Kidney (tissue), 14 donors: ENCODE results near the gene PLPPR1. TPM values are rescaled to one million over a fixed set of nuclear protein-coding genes. Genes with fewer than 3 reads are reported as not detected.

Experiments
- DNase-seq, 5 donors: peaks; one replicate each; pipeline ENCODE4 v3.0.0-alpha.2; 2013 to 2020
- FAIRE-seq: peaks from 2 replicates; lab custom pipeline; 2012; peaks lifted over from hg19 to GRCh38; lab: Jason Lieb, UNC
- H3K27ac ChIP-seq, 2 donors: one replicate each; pipeline ENCODE4 v1.7.0; 2013; ENCODE audit warnings: low read depth in 2 of 2, low read length in 2 of 2, inconsistent platforms in 1 of 2
- H3K27me3 ChIP-seq: one replicate; pipeline ENCODE4 v1.7.1; 2013; ENCODE audit warnings: low read length, inconsistent platforms; ENCODE audit not compliant: control insufficient read depth, insufficient read depth
- H3K36me3 ChIP-seq, 3 donors: one replicate each; pipeline versions ENCODE4 v1.7.0 to v1.7.1; 2013; ENCODE audit warnings: low read length in 3 of 3, control low read depth in 1 of 3, inconsistent platforms in 1 of 3; ENCODE audit not compliant: insufficient read depth in 3 of 3, control insufficient read depth in 2 of 3
- H3K4me1 ChIP-seq, 3 donors: one replicate each; pipeline versions ENCODE4 v1.7.0 to v1.7.1; 2013; ENCODE audit warnings: low read length in 3 of 3, inconsistent platforms in 1 of 3, low read depth in 1 of 3; ENCODE audit not compliant: control insufficient read depth in 2 of 3, insufficient read depth in 2 of 3
- H3K4me3 ChIP-seq, 3 donors: one replicate each; pipeline versions ENCODE4 v1.7.0 to v1.8.1; 2013; ENCODE audit warnings: low read length in 3 of 3, control low read depth in 1 of 3, inconsistent platforms in 1 of 3
- H3K9ac ChIP-seq, 3 donors: one replicate each; pipeline versions ENCODE4 v1.7.0 to v1.7.1; 2013; ENCODE audit warnings: low read length in 3 of 3, control low read depth in 1 of 3, inconsistent platforms in 1 of 3
- H3K9me3 ChIP-seq, 3 donors: one replicate each; pipeline versions ENCODE4 v1.7.0 to v1.7.1; 2013; ENCODE audit warnings: low read length in 3 of 3, control low read depth in 1 of 3, inconsistent platforms in 1 of 3; ENCODE audit not compliant: control insufficient read depth in 2 of 3, insufficient read depth in 1 of 3
- CTCF ChIP-seq: IDR thresholded peaks from 3 replicates; pipeline ENCODE4 v1.5.1; 2012; ENCODE audit warnings: mild to moderate bottlenecking, moderate library complexity, borderline replicate concordance; ENCODE audit not compliant: insufficient read depth; ENCODE audit errors: extremely low read depth
- intact Hi-C: fragments of 100-400 bp; cut with DNase I; formaldehyde crosslinking; loops from one replicate; pipeline ENCODE4 v1.11.1; 2022
- polyA plus RNA-seq: library from polyadenylated mRNA; stranded (reverse); fragments of 350-450 nt; fragmentation: Illumina TruSeq; extraction: RNeasy Lipid Tissue Mini Kit (QIAGEN cat#74804); gene quantifications from one replicate; pipeline ENCODE4 v1.2.3, GENCODE V29; 2014; ENCODE audit warnings: low read depth, low replicate concordance; ENCODE audit not compliant: insufficient read depth
- total RNA-seq: library from RNA; stranded (reverse); fragmentation: NEBNext Ultra II Directional; extraction: Animal tissue kit (Norgen Biotek cat#: 25700); gene quantifications from one replicate; pipeline ENCODE4 v1.2.1, GENCODE V29; 2021
- donor health status: control.
- donor health status: control.
- donor health status: control.
- donor health status: control.
- donor health status: control.
- donor health status: DM: yes; HTN: yes; CAD: no.
- donor health status: Normal renal cell carcinoma (clear cell type).

PLPPR1 gene
- total and polyA plus RNA-seq, 2 donors from 2014 or later: 0.98 to 21.6 TPM

GRCh38 chr9:101197026-101197425 is 168.5 kb downstream of the PLPPR1 start:
- no peak for TF ChIP-seq CTCF

GRCh38 chr9:101200852-101201251 is 172.3 kb downstream of the PLPPR1 start:
- H3K9me3 ChIP-seq: no peaks in the 10 kb centered on the region
- H3K27me3 ChIP-seq: no peaks in the 10 kb centered on the region
- H3K27ac ChIP-seq: peak overlapping the region in 1 of 2 donors; percentile 28
- no peak overlapping the region for H3K9ac ChIP-seq
- intact Hi-C loops: no loop called here
- H3K4me1 ChIP-seq: peaks cover 0 to 8% (median 5%) of the 10 kb centered on the region in 3 donors
- FAIRE-seq (no peak), DNase-seq (no peak)
- no peak overlapping the region for H3K4me3 ChIP-seq
- no peaks in the 10 kb centered on the region for H3K36me3 ChIP-seq
- TF ChIP-seq CTCF: no peak

More at GRCh38 chr9:101197026-101197425, 168.5 kb downstream of the PLPPR1 start:
- H3K9ac ChIP-seq: no peak overlapping the region
- no peak overlapping the region for H3K27ac ChIP-seq
- H3K9me3 ChIP-seq: no peaks in the 10 kb centered on the region
- no peaks in the 10 kb centered on the region for H3K27me3 ChIP-seq
- intact Hi-C loops: no loop called here
- DNase-seq: no peak
- FAIRE-seq: no peak
- no peaks in the 10 kb centered on the region for H3K36me3 ChIP-seq
- peaks cover 0 to 8% (median 0%) of the 10 kb centered on the region in 3 donors for H3K4me1 ChIP-seq
- no peak overlapping the region for H3K4me3 ChIP-seq

GRCh38 chr9:101201630-101202029 is 173.1 kb downstream of the PLPPR1 start:
- no peaks in the 10 kb centered on the region for H3K36me3 ChIP-seq
- no peaks in the 10 kb centered on the region for H3K9me3 ChIP-seq
- no peak for TF ChIP-seq CTCF
- H3K4me1 ChIP-seq: peaks cover 0 to 8% (median 5%) of the 10 kb centered on the region in 3 donors
- H3K4me3 ChIP-seq: peak overlapping the region in 1 of 3 donors; percentile 17
- DNase-seq (no peak), FAIRE-seq (peak; percentile 86)
- H3K27me3 ChIP-seq: no peaks in the 10 kb centered on the region
- H3K9ac ChIP-seq: no peak overlapping the region
- H3K27ac ChIP-seq: peak overlapping the region; percentile 28 to 30
- intact Hi-C loops: no loop called here

GRCh38 chr9:101209670-101210069 is 181.1 kb downstream of the PLPPR1 start:
- no peaks in the 10 kb centered on the region for H3K27me3 ChIP-seq
- TF ChIP-seq CTCF: no peak

More at GRCh38 chr9:101209670-101210069, 181.1 kb downstream of the PLPPR1 start:
- no peak for DNase-seq
- Histone ChIP-seq H3K36me3 (no peaks in the 10 kb centered on the region), H3K9me3 (no peaks in the 10 kb centered on the region), H3K9ac (no peak overlapping the region), H3K27ac (no peak overlapping the region), H3K4me1 (peaks cover 0 to 8% (median 2%) of the 10 kb centered on the region in 3 donors), H3K4me3 (no peak overlapping the region)
- no peak for FAIRE-seq
- intact Hi-C loops: no loop called here
